Endothelial cell of umbilical vein (primary cell): ENCODE data around the gene POLR2H.

Source experiments
- POLR2A ChIP-seq: IDR thresholded peaks from 2 replicates; pipeline ENCODE4 v1.6.1; 2012; ENCODE audit warnings: low read depth, mild to moderate bottlenecking, control low read depth, low read length
- POLR2AphosphoS5 ChIP-seq: IDR thresholded peaks from 2 replicates; pipeline ENCODE4 v1.6.1; 2012; ENCODE audit warnings: low read depth, mild to moderate bottlenecking, control low read depth, low read length, moderate library complexity; ENCODE audit not compliant: insufficient read depth

GRCh38 chr3:184320104-184320445, 41.4 kb upstream of the POLR2H start:
- TF ChIP-seq POLR2AphosphoS5 (peak; percentile 61), POLR2A (no peak)
